Measurements from ENCODE around the gene ROBO1.

The ROBO1 gene

GRCh38 chr3:79018265-79018664 is 749.5 kb downstream of the ROBO1 start:
- TF ChIP-seq CTCF (IDR thresholded peaks at IDR 0.05), result no peak
- no peak for TF ChIP-seq ZFX (IDR thresholded peaks at IDR 0.05; ENCODE audit: borderline replicate concordance)
- H3K27ac ChIP-seq, result no peak overlapping the region

GRCh38 chr3:79016587-79017376 is 751.0 kb downstream of the ROBO1 start:
- no peak for TF ChIP-seq CTCF (IDR thresholded peaks at IDR 0.05)
- TF ChIP-seq ZFX (IDR thresholded peaks at IDR 0.05; ENCODE audit: borderline replicate concordance), result no peak
- H3K27ac ChIP-seq, result no peak overlapping the region

- TF ChIP-seq CTCF (IDR thresholded peaks at IDR 0.05) (no peak), ZFX (IDR thresholded peaks at IDR 0.05; ENCODE audit: borderline replicate concordance) (no peak)
- H3K27ac ChIP-seq, result no peak overlapping the region
Measured at GRCh38 chr3:79015854-79016253, 751.9 kb downstream of the ROBO1 start.

GRCh38 chr3:79012946-79013362 is 754.8 kb downstream of the ROBO1 start:
- TF ChIP-seq ZFX (IDR thresholded peaks at IDR 0.05; ENCODE audit: borderline replicate concordance), result no peak
- TF ChIP-seq CTCF (IDR thresholded peaks at IDR 0.05), result no peak
- H3K27ac ChIP-seq, result no peak overlapping the region

- no peak for TF ChIP-seq CTCF (IDR thresholded peaks at IDR 0.05)
- TF ChIP-seq ZFX (IDR thresholded peaks at IDR 0.05; ENCODE audit: borderline replicate concordance), result no peak
Measured at GRCh38 chr3:79012530-79012913, 755.3 kb downstream of the ROBO1 start.

GRCh38 chr3:79011821-79012529 is 755.8 kb downstream of the ROBO1 start:
- no peak for TF ChIP-seq CTCF (IDR thresholded peaks at IDR 0.05)
- no peak overlapping the region for H3K27ac ChIP-seq

More at GRCh38 chr3:79012530-79012913, 755.3 kb downstream of the ROBO1 start:
- no peak overlapping the region for H3K27ac ChIP-seq

- no peak for TF ChIP-seq ZFX (IDR thresholded peaks at IDR 0.05; ENCODE audit: borderline replicate concordance)
- no peak for TF ChIP-seq CTCF (IDR thresholded peaks at IDR 0.05)
- H3K27ac ChIP-seq, result no peak overlapping the region
Measured at GRCh38 chr3:79009861-79010260, 757.9 kb downstream of the ROBO1 start.
